K562 (cell line): ENCODE data around the gene TRAPPC2L. TPM values are rescaled to one million over a fixed set of nuclear protein-coding genes. Genes with fewer than 3 reads are reported as not detected.

Source experiments
- BRF1 ChIP-seq: IDR thresholded peaks from 3 replicates; pipeline ENCODE4 v1.6.1; 2011; ENCODE audit warnings: borderline replicate concordance, mild to moderate bottlenecking; ENCODE audit not compliant: insufficient read length; ENCODE audit errors: extremely low read depth
- FIP1L1 ChIP-seq: fragments of 200-400 bp; formaldehyde crosslinking; IDR thresholded peaks from 2 replicates; pipeline ENCODE4 v1.6.1; 2018; ENCODE audit warnings: mild to moderate bottlenecking, low read depth, low read length; ENCODE audit not compliant: poor library complexity, severe bottlenecking
- FOXJ3 ChIP-seq: sonication (generic); formaldehyde crosslinking; IDR thresholded peaks from 2 replicates; pipeline ENCODE4 v1.4.0; 2020; ENCODE audit warnings: mild to moderate bottlenecking, missing genetic modification reagents
- HOXB6 ChIP-seq: fragments of 250-450 bp; sonication (Bioruptor Pico); IDR thresholded peaks from 2 replicates; pipeline ENCODE4 v1.5.1; 2022; ENCODE audit warnings: mild to moderate bottlenecking, borderline replicate concordance
- IFI16 ChIP-seq: fragments of 250-450 bp; sonication (Bioruptor Pico); IDR thresholded peaks from 2 replicates; pipeline ENCODE4 v2.1.2; 2022; ENCODE audit warnings: mild to moderate bottlenecking, inconsistent platforms
- MTA3 ChIP-seq: fragments of 450-650 bp; formaldehyde crosslinking; IDR thresholded peaks from 2 replicates; pipeline ENCODE4 v1.6.1; 2017; ENCODE audit warnings: mild to moderate bottlenecking, borderline replicate concordance
- NONO ChIP-seq, 2 experiments: fragments of 200-400 bp in 1 of 2; fragments of 450-650 bp in 1 of 2; formaldehyde crosslinking in 1 of 2; IDR thresholded peaks; 2 replicates each; pipeline ENCODE4 v1.6.1; 2017; ENCODE audit warnings: low read depth in 2 of 2, mild to moderate bottlenecking in 2 of 2, moderate library complexity in 2 of 2, low read length in 1 of 2
- NR2C2 ChIP-seq, 2 experiments: fragments of 200-800 bp in 1 of 2; sonication (Bioruptor generic) in 1 of 2; sonication (generic) in 1 of 2; formaldehyde crosslinking in 1 of 2; IDR thresholded peaks; 2 replicates each; pipeline versions ENCODE4 v1.6.1 to v1.8.0; 2016 to 2022; ENCODE audit warnings: mild to moderate bottlenecking in 1 of 2, missing compliant biosample characterization in 1 of 2, missing genetic modification characterization in 1 of 2, missing genetic modification reagents in 1 of 2
- SMAD4 ChIP-seq: fragments of 250-450 bp; sonication (Bioruptor Pico); conservative IDR thresholded peaks from 2 replicates; pipeline ENCODE4 v1.8.0; 2021; ENCODE audit warnings: inconsistent platforms, mild to moderate bottlenecking, moderate library complexity
- SREBF2 ChIP-seq: sonication (generic); formaldehyde crosslinking; IDR thresholded peaks from 2 replicates; pipeline ENCODE4 v1.4.0; 2020; ENCODE audit warnings: mild to moderate bottlenecking, missing genetic modification reagents
- TCF3 ChIP-seq: sonication (generic); formaldehyde crosslinking; IDR thresholded peaks from 2 replicates; pipeline ENCODE4 v1.4.0; 2020; ENCODE audit warnings: mild to moderate bottlenecking, missing genetic modification reagents
- polyA plus RNA-seq, 8 experiments: library from polyadenylated mRNA; depleted of rRNA in 4 of 8; stranded (reverse) in 5 of 8; unstranded in 3 of 8; fragments of >200 nt; fragmentation: Nextera tagmentation in 2 of 8; fragmentation: Illumina TruSeq in 1 of 8; extraction: Ambion mirVana in 2 of 8; extraction: Trizol in 1 of 8; gene quantifications; 2 replicates each; pipeline versions ENCODE4 v1.2.1 to v1.2.3, GENCODE V29; 2011 to 2014; ENCODE audit warnings: inconsistent platforms in 1 of 8, missing spikeins in 1 of 8
- total RNA-seq, 7 experiments: library from RNA; depleted of rRNA in 6 of 7; stranded (reverse); fragments of >200 nt in 6 of 7; fragmentation: Illumina TruSeq in 2 of 7; extraction: Trizol in 2 of 7; gene quantifications; 2 replicates each; pipeline versions ENCODE4 v1.2.1 to v1.2.3, GENCODE V29; 2011 to 2021; ENCODE audit warnings: low replicate concordance in 1 of 7
- TF ChIP-seq, protein P1 (sequence below): fragments of 200-800 bp; sonication (Bioruptor generic); IDR thresholded peaks from 2 replicates; pipeline ENCODE4 v1.6.1; 2017; ENCODE audit warnings: missing genetic modification characterization, missing compliant biosample characterization
- TF ChIP-seq, protein P2 (sequence below), 2 experiments: fragments of 450-650 bp in 1 of 2; sonication (generic) in 1 of 2; formaldehyde crosslinking in 1 of 2; IDR thresholded peaks; 2 replicates each; pipeline versions ENCODE4 v1.7.1 to v1.9.0; 2016 to 2022; ENCODE audit warnings: inconsistent platforms in 1 of 2, mild to moderate bottlenecking in 1 of 2, missing genetic modification reagents in 1 of 2
- TF ChIP-seq, protein P3 (sequence below): sonication (generic); formaldehyde crosslinking; IDR thresholded peaks from 2 replicates; pipeline ENCODE4 v1.5.0; 2020; ENCODE audit warnings: missing genetic modification reagents

The TRAPPC2L gene
- total and polyA plus RNA-seq, 9 of the 15 experiments (the other 6 are each of a cell fraction or from before 2014, with no cell fraction given) = 60.4 to 398 (median 97.5) TPM

DNA sequence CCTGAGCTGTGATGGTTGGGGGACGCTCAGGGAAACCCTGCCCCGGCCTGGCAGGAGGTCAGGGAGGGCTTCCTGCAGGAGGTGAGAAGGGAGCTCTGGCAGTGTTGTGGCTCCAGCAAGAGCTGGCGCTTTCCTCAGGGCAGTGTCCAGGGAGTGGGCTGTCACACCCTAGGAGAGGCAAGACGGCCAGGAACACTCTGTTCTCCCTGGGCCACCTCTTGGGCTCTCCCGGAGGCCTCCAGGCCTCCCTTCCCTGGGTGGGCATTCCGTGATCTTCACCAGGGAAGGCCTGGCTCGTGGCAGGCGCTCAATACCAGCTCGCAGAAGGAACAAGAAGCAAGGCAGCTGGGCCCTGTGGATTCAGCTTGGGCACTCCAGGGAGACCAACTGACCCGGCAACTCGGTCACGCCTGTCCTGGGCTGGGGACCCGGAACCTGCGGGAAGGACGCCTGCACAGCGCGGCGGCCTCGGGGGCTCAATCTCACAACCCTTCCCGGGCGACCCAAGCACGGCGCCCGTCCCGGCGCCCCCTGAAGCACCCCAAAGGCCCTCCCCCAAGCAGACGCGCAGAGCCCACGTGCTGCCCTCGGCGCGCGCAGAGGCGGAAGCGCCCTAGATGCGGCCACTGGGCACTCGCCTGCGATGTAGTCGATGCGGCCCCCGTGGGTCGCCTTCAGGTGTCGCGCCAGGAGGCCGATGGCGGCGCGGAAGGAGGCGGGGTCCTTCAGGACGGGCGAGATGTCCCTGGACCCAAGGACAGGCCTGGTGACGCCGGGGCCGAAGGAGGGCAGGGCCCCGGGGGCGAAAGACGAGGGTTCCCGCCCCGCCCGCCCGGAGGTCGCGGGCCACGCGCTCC is 45.8 kb upstream of the TRAPPC2L start (continued):
- no peak for TF ChIP-seq BRF1
- TF ChIP-seq, protein P1, sequence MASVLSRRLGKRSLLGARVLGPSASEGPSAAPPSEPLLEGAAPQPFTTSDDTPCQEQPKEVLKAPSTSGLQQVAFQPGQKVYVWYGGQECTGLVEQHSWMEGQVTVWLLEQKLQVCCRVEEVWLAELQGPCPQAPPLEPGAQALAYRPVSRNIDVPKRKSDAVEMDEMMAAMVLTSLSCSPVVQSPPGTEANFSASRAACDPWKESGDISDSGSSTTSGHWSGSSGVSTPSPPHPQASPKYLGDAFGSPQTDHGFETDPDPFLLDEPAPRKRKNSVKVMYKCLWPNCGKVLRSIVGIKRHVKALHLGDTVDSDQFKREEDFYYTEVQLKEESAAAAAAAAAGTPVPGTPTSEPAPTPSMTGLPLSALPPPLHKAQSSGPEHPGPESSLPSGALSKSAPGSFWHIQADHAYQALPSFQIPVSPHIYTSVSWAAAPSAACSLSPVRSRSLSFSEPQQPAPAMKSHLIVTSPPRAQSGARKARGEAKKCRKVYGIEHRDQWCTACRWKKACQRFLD = peak; percentile 72
- no peak for TF ChIP-seq MTA3
- TF ChIP-seq NR2C2 (CRISPR knock-in tag; IDR thresholded peaks at IDR 0.05) = peak; percentile 60
- peak; percentile 65 for TF ChIP-seq NR2C2 (tag; IDR thresholded peaks at IDR 0.05)
- TF ChIP-seq HOXB6 (CRISPR knock-in tag) = no peak
- no peak; the same call in 1 of the 2 replicates for TF ChIP-seq SMAD4 (CRISPR knock-in tag)
- TF ChIP-seq, protein P2, sequence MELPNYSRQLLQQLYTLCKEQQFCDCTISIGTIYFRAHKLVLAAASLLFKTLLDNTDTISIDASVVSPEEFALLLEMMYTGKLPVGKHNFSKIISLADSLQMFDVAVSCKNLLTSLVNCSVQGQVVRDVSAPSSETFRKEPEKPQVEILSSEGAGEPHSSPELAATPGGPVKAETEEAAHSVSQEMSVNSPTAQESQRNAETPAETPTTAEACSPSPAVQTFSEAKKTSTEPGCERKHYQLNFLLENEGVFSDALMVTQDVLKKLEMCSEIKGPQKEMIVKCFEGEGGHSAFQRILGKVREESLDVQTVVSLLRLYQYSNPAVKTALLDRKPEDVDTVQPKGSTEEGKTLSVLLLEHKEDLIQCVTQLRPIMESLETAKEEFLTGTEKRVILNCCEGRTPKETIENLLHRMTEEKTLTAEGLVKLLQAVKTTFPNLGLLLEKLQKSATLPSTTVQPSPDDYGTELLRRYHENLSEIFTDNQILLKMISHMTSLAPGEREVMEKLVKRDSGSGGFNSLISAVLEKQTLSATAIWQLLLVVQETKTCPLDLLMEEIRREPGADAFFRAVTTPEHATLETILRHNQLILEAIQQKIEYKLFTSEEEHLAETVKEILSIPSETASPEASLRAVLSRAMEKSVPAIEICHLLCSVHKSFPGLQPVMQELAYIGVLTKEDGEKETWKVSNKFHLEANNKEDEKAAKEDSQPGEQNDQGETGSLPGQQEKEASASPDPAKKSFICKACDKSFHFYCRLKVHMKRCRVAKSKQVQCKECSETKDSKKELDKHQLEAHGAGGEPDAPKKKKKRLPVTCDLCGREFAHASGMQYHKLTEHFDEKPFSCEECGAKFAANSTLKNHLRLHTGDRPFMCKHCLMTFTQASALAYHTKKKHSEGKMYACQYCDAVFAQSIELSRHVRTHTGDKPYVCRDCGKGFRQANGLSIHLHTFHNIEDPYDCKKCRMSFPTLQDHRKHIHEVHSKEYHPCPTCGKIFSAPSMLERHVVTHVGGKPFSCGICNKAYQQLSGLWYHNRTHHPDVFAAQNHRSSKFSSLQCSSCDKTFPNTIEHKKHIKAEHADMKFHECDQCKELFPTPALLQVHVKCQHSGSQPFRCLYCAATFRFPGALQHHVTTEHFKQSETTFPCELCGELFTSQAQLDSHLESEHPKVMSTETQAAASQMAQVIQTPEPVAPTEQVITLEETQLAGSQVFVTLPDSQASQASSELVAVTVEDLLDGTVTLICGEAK (IDR thresholded peaks at IDR 0.05) = no peak
- TF ChIP-seq, protein P2 (CRISPR knock-in tag; IDR thresholded peaks at IDR 0.05) = 0 out of 2 replicates have a peak, but pooled peaks have one; percentile 24
- TF ChIP-seq FOXJ3 (CRISPR knock-in tag) = no peak
- no peak for TF ChIP-seq TCF3 (CRISPR knock-in tag)
- TF ChIP-seq, protein P3, sequence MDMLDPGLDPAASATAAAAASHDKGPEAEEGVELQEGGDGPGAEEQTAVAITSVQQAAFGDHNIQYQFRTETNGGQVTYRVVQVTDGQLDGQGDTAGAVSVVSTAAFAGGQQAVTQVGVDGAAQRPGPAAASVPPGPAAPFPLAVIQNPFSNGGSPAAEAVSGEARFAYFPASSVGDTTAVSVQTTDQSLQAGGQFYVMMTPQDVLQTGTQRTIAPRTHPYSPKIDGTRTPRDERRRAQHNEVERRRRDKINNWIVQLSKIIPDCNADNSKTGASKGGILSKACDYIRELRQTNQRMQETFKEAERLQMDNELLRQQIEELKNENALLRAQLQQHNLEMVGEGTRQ (CRISPR knock-in tag) = peak; percentile 94
- no peak; a peak in 1 of 4 replicates for TF ChIP-seq NONO (IDR thresholded peaks at IDR 0.05; ENCODE audit: low read depth in 2 of 2, low read length in 1 of 2)
- TF ChIP-seq IFI16 (CRISPR knock-in tag) = no peak
- TF ChIP-seq SREBF2 (CRISPR knock-in tag) = no peak
- peak; percentile 97 for TF ChIP-seq FIP1L1
